ENCODE data around the gene TTC21B.

The TTC21B gene

GRCh38 chr2:165827921-165828276 is 125.7 kb downstream of the TTC21B start:
- no peak for DNase-seq

- no peak for DNase-seq
Measured at GRCh38 chr2:165827016-165827920, 126.3 kb downstream of the TTC21B start.

GRCh38 chr2:165825041-165825440 is 128.5 kb downstream of the TTC21B start:
- DNase-seq, result no peak
